Measurements from ENCODE around the gene TBC1D3I. TPM values are rescaled to one million over a fixed set of nuclear protein-coding genes. Genes with fewer than 3 reads are reported as not detected.
"Not testable (repeated sequence)": the region's sequence is repeated elsewhere in the genome, so short reads cannot be mapped to it uniquely, and the experiment has no call there.

TBC1D3I gene
- total and polyA plus RNA-seq, 3 donors from 2014 or later, result 2.2 to 13.1 (median 2.8) TPM

DNA sequence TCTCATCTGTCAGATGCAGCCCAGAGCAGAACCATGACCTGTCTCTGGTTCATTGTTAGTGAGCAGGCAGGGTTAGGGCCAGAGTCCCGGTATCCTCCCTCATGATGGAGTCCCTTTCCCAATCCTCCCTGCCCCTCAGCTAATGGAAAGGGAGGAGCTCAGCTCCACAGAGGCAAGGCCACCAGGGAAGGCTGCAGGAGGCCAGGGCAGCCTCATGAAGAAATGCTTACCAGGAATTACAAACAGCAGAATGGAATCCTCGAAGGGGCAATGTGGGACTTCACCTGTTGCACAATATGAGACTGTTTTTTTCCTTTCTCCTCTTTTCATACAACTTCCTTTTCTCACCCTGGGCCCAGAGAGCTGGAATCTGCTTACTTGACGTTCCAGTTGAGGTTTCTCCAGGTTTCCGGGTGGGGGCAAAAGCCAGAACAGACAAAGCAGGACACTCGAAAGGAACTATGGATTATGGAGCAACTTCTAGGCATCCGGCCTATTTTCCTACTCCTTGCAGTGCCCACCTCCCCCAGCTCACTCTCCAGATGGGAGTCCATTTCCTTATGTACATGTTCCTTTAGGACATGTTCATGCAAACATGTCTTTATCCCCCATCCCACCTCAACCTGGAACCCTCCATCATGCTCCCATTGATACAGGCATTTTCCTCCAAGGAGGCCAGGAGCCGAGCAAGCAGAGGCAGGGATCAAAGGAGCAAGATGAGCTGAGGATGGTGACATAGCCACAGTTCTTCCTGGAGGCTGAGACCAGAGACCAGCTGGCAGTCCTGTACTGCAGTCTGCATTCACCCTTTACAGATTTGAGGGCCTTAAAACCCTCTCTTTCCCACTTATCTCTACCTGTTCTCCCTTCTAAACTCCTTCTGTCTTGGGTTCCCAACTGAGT, 48.7 kb downstream of the TBC1D3I start:
- H3K27me3 ChIP-seq; H3K27ac ChIP-seq; intact Hi-C loops (cut with DNase I; ENCODE audit: low total_unique reads); DNase-seq; H3K9me3 ChIP-seq; H3K36me3 ChIP-seq (ENCODE audit: low read depth, missing control alignments); H3K4me1 ChIP-seq; H3K4me3 ChIP-seq: not testable (repeated sequence)
- 83 to 91% methylated on average over 6 to 7 of the region's 7 CpGs for WGBS, 2 donors

DNA sequence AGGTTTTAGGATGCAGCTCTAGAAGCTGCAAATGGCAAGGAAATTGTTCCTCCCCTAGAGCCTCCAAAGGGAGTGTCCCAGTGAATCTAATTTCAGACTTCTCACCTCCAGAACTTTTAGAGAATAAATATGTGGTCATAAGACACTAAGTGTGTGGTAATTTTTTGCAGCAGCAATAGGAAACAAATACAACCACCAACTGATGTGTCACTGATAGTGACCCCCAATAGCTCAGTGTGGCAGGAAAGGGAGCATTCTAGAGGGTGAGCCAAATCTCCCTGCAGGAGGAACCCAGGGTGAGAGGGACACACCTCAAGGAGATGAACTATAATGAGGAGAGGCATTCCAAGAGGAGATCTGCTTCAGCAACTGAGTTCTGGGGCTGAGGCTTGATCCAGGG, 49.5 kb downstream of the TBC1D3I start:
- H3K4me3 ChIP-seq, result no peak overlapping the region
- H3K4me1 ChIP-seq, result no peaks in the 10 kb centered on the region
- intact Hi-C loops (cut with DNase I; ENCODE audit: low total_unique reads), result no loop called here
- H3K27ac ChIP-seq, result no peak overlapping the region
- TF ChIP-seq, protein P1, sequence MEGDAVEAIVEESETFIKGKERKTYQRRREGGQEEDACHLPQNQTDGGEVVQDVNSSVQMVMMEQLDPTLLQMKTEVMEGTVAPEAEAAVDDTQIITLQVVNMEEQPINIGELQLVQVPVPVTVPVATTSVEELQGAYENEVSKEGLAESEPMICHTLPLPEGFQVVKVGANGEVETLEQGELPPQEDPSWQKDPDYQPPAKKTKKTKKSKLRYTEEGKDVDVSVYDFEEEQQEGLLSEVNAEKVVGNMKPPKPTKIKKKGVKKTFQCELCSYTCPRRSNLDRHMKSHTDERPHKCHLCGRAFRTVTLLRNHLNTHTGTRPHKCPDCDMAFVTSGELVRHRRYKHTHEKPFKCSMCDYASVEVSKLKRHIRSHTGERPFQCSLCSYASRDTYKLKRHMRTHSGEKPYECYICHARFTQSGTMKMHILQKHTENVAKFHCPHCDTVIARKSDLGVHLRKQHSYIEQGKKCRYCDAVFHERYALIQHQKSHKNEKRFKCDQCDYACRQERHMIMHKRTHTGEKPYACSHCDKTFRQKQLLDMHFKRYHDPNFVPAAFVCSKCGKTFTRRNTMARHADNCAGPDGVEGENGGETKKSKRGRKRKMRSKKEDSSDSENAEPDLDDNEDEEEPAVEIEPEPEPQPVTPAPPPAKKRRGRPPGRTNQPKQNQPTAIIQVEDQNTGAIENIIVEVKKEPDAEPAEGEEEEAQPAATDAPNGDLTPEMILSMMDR (IDR thresholded peaks at IDR 0.05), result no peak
- TF ChIP-seq POLR2A (IDR thresholded peaks at IDR 0.05), result no peak
- no peaks in the 10 kb centered on the region for H3K27me3 ChIP-seq
- H3K36me3 ChIP-seq (ENCODE audit: low read depth, missing control alignments), result no peaks in the 10 kb centered on the region
- DNase-seq, result no peak
- H3K9me3 ChIP-seq, result no peaks in the 10 kb centered on the region

DNA sequence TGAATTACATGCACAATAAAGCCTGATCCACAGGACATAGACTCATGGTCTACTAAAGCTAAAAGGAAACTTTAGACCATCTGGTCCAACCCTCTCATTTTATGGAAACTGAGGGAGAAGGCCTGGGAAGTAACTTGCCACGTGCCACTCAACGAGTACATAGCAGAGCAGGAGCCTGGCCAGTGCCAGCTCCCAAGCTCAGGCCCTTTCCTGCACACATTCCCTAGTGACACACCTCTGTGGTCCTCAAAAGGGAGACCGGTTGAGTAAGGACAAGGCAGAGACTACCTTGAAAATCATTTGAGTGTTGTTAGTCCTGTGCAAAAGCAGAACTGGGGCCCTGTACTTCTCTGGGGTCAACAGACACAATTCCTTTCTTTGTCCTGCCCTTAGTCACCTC, 50.7 kb downstream of the TBC1D3I start:
- Histone ChIP-seq H3K27ac (no peak overlapping the region), H3K4me3 (no peak overlapping the region), H3K27me3 (no peaks in the 10 kb centered on the region), H3K4me1 (no peaks in the 10 kb centered on the region), H3K9me3 (no peaks in the 10 kb centered on the region), H3K36me3 (ENCODE audit: low read depth, missing control alignments) (no peaks in the 10 kb centered on the region)
- WGBS, 2 donors, result 95 to 100% methylated on average over 3 of the region's 3 CpGs
- intact Hi-C loops (cut with DNase I; ENCODE audit: low total_unique reads), result no loop called here
- no peak for DNase-seq
- TF ChIP-seq POLR2A (IDR thresholded peaks at IDR 0.05), result no peak
- TF ChIP-seq, protein P1 (IDR thresholded peaks at IDR 0.05), result no peak

DNA sequence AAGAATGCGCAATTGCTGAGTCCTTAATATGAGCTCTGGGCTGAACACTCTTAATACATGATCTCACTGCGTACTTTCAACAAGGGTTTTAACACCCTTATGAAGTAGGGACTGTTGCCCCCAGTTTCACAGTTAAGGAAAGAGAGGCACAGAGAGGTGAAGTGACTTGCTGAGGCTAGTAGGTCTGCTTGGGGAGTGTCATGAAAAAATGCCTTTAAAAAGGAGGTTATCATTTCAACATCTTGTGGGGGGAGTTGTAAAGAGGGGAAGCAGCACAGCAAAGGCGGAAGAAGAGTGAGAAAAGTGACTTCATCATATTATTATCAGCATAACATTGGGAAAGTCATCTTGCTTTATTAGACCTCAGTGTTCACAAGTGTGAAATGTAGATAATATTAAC, 51.4 kb downstream of the TBC1D3I start:
- WGBS, 2 donors, result 89 to 94% methylated on average over 3 of the region's 3 CpGs
- no peaks in the 10 kb centered on the region for H3K36me3 ChIP-seq (ENCODE audit: low read depth, missing control alignments)
- intact Hi-C loops (cut with DNase I; ENCODE audit: low total_unique reads), result no loop called here
- no peaks in the 10 kb centered on the region for H3K27me3 ChIP-seq
- H3K9me3 ChIP-seq, result no peaks in the 10 kb centered on the region
- H3K4me1 ChIP-seq, result no peaks in the 10 kb centered on the region
- no peak for DNase-seq
- H3K27ac ChIP-seq, result no peak overlapping the region
- TF ChIP-seq, protein P1 (IDR thresholded peaks at IDR 0.05), result no peak
- TF ChIP-seq POLR2A (IDR thresholded peaks at IDR 0.05), result no peak
- H3K4me3 ChIP-seq, result no peak overlapping the region

DNA sequence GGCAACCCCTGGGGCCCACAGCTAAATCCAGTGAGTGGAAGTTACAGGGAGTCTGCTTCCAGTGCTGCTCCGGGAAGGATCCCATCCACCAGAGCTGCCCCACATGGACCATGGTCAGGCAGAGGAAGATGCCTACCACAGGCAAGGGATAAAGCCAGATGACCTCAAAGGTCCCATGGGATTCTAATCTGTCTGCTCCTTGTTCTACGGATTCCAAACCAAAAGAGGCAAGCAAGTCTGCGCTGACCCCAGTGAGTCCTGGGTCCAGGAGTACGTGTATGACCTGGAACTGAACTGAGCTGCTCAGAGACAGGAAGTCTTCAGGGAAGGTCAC, 52.1 kb downstream of the TBC1D3I start:
- no peak overlapping the region for H3K27ac ChIP-seq
- TF ChIP-seq POLR2A (IDR thresholded peaks at IDR 0.05), result no peak
- H3K9me3 ChIP-seq, result no peaks in the 10 kb centered on the region
- intact Hi-C loops (cut with DNase I; ENCODE audit: low total_unique reads), result no loop called here
- H3K4me1 ChIP-seq, result no peaks in the 10 kb centered on the region
- H3K27me3 ChIP-seq, result no peaks in the 10 kb centered on the region
- WGBS, 2 donors, result 55 to 76% methylated on average over 3 to 4 of the region's 4 CpGs
- DNase-seq, result no peak
- H3K4me3 ChIP-seq, result no peak overlapping the region
- H3K36me3 ChIP-seq (ENCODE audit: low read depth, missing control alignments), result no peaks in the 10 kb centered on the region

DNA sequence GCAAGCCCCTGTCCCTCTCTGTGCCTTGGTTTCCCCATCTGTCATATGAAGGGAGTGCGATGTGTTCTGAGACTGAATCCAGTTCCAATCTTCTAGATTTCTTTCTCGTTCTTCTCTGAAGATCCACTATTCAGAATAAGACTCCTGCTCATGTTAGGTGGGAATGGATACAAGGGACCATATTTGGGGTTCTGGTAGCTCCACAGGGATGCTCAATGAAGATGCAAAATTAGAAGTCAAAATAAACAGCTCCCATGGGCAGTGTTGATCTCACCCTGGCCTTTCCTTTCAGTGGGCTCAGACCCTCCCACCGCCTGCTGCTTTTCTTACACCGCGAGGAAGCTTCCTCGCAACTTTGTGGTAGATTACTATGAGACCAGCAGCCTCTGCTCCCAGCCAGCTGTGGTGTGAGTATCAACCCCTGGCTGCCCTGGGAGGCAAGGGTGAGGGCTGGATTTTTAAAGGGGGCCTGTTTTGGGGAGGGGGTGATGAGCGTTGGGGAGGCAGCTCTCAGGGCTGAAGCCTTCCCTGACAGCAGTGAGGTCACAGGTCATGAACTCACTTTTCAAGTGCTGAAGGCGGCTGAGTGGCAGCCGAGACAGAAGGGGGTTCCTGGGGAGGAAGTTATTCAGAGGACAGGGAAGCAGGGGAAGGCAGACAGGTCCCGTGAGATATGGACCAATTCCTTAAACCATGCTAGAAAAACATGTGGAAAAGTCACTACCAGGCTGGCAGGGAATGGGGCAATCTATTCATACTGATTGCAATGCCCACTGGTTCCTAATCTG, 52.7 kb downstream of the TBC1D3I start:
- H3K4me3 ChIP-seq; H3K36me3 ChIP-seq (ENCODE audit: low read depth, missing control alignments); H3K27ac ChIP-seq; H3K27me3 ChIP-seq; intact Hi-C loops (cut with DNase I; ENCODE audit: low total_unique reads); DNase-seq; H3K4me1 ChIP-seq; H3K9me3 ChIP-seq: not testable (repeated sequence)
- WGBS, 2 donors, result 71 to 78% methylated on average over 10 of the region's 10 CpGs

DNA sequence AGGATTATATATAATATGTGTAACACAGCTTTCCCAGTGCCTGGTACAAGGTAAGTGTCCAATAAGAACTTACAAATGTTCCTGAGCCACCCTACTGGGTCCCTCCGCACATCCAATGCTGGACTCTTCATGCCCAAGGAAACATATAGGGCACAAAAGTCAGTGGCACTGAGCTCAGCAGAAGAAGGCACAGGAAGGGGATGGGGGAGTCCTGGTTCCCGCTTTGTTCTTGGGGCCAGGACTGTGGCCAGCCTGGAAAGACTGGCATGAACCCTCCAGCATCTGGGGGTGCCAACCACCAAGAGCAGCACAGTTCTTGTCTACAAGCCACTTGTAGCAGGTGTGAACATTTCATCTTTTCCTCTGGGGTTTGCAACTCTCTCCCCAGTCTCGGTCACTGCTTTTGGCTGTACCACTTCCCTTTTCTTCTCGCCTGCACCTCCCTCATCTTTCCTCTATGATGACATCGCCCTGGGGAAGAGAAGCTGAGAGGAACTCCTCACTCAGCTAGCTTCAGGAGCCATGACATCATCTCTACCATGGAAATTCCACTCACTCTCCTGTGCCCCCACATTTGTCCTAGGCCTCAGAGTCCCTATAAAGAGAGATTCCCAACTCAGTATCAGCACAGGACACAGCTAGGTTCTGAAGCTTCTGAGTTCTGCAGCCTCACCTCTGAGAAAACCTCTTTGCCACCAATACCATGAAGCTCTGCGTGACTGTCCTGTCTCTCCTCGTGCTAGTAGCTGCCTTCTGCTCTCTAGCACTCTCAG, 53.7 kb downstream of the TBC1D3I start, which contains the start of gene CCL4L2:
Gene CCL4L2 (plus strand): TSS at position 625 of the 773 bp plus-strand sequence.
- intact Hi-C loops (cut with DNase I; ENCODE audit: low total_unique reads); H3K4me3 ChIP-seq; H3K4me1 ChIP-seq; H3K27me3 ChIP-seq; DNase-seq; H3K9me3 ChIP-seq; H3K36me3 ChIP-seq (ENCODE audit: low read depth, missing control alignments); H3K27ac ChIP-seq: not testable (repeated sequence)
- WGBS, 2 donors, result 88 to 91% methylated on average over 7 of the region's 7 CpGs

Data from testis (tissue), 3 donors.